GM21576 (cell line): ENCODE data around the gene CHST4.
"Not testable (repeated sequence)": the region's sequence is repeated elsewhere in the genome, so short reads cannot be mapped to it uniquely, and the experiment has no call there.

Source experiments
- ATAC-seq: cut with Tn5 transposase; IDR thresholded peaks from one replicate; pipeline ENCODE4 v1.9.1; 2021; ENCODE audit warnings: mild to moderate bottlenecking, moderate library complexity; ENCODE audit not compliant: unreplicated experiment

CHST4 gene

DNA sequence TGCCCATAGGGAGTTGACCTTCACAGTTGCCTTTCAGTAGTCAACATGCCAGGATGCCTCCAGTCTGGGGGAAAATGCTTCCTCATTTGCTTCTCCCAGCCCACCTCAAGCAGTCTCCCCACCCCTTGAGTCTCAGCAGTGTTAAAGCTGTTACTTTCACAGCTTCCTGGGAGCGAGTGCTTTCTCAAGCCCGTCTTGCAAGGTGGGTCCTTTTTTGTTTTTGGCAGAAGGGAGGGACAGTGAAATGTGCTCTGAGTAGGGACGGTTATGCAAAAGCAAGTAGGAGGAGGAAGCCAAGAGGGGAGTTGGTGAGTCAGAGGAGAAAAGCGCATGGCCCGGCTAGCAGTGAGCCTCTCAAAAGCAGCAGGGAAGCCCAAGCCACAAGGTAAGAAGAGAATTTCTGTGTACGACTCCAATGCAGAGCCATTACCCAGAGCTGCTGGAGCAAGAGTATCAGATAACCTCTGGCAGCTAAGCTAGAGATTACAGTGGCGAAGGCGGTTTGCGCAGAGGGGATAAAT lies at the start of gene CHST4:
Gene CHST4, plus strand, starts transcription at position 316 of the 521 bp plus-strand sequence. CDS start 10,252 bp downstream, outside the sequence.
- ATAC-seq = no peak

DNA sequence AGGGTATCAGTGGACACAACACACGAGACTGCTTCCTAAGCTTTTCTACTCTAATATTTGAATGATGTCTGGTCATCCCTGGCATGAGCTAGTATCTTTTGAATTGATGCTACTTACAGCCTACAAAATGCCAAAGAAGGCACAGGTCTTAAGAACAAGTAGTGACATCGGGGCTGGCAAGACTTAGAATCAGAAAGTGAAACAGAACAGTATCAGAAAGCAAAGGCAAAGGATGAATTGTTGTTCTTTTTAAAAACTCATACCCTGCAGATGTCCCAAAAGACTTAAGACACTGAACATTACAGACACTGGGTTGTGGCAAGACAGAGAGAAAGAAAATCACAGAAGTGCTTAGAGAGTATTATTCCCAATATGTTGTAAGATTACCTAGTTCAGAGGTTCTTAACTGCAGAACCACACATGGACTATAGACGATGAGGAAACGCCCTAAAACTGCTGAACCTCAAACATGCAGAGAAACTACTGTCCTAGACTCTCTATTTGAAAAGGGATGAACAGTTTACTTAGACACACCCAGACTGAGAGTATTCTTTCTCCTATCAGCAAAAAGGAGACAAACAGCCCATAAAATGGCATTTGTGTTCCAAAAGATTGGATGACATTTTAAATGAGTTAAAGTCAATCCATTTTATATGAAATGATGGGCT lies 49.6 kb upstream of the CHST4 start:
- no peak for ATAC-seq

DNA sequence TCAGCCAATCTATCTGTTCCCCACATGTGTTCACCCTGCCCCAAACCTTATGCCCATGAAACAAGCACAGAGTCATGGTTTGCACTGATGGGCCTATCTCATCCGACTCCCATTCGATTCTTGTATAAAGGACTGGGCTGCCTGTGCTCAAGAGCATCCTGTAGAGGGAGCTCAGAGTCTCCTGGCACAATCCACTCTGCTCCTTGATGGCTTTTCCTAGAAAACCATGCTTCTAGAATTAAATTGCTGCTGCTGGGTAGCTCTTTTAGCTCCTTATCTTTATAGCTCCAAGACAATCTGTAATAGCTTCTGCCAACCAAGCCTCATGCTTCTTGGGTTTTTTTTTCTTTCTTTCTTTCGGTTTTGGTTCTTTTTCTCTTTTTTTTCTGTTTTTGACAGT lies 46.8 kb upstream of the CHST4 start:
- ATAC-seq = no peak

DNA sequence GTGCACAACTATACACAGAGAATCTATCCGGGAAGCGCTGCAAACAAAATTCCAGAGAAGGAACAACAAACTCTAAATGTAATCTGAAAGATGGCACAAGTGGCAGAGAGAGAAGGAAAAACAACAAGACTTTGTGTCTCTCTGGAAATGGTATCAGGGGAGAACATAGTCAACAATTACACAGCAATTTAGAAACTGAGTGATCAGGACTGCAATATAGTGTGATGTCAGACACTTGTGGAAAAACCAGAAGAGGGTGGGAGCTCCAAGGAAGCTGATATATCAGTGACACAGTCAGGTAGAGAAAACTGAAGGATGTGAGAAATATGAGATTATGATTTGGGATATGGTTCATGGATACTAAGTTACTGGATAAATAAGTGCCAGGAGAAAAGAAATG lies 45.3 kb upstream of the CHST4 start:
- ATAC-seq = no peak

DNA sequence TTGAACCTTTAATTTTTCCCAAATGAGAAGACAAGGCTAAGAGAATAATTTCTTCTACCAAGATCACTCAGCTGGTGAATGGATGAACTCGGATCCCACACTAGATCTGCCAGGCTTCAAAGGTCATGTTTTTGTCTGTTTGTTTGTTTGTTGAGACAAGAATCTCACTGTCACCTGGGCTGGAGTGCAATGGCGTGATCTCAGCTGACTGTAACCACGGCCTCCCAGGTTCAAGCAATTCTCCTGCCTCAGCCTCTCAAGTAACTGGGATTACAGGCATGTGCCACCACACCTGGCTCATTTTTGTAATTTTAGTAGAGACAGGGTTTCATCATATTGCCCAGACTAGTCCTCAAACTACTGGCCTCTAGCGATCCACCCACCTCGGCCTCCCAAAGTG lies 43.7 kb upstream of the CHST4 start:
- no peak for ATAC-seq

DNA sequence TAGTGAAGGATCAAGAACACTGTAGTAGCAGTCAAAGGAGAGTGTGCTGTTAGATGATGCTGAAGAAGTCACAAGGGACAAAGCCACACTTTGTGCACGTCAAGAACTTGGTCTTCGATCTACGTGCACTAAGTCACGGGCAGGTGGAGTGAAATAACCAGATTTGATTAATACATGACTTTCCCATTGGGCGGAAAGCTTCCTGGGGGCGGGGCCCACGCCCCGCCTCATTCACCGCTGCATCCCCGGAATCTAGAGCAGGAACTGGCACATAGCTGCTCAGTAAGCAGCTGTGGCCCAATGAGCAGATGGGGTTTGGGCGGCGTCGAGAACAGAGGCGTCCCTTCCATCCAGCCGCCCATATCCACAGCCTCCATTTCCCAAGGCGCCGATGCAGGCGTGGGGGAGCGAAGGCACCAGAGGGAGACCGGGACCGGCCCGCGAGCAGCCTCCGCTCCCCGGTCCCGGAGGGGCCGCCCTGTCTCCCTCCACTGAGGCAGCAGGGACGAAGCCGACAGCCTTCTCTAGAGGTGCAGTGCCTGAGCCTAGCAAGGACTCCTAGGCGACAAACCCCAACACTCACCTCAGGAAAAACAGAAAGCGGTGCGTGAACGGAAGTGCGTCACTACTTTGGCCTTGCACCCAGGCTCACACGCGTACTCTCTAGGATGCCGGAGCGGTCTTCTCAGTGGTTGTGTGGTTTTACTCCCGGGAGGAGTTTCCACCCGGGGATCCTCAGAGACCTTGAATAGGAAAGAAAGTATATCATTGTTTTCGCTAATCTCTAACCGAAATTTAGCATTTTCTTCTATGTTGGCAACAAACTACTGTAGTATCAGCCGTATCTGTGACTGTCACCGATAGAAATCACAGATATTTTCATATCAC lies 42.0 kb upstream of the CHST4 start:
- ATAC-seq = peak; percentile 89

DNA sequence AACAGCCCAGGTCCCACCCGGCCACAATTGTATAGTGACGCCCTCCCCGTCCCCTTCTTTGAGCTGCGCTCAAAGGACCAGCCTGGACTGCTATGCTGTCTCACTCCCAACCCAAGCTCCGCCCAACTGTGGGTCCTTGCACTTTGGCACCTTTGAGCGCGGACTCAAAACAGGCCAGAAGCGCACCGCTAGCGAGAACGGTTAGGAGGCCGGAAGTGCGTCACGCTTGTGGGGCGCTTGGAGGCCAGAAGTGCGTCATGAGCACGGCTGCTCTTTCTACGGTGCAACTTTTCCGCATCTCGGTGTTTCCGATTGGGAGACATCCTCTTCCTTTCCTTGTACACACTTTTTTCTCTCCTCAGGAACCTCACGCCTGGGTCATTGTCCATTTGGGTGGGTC lies 37.1 kb upstream of the CHST4 start, which contains the start of gene ZNF19:
Gene ZNF19, minus strand, starts transcription at position 203 of the 400 bp plus-strand sequence. CDS start 7,210 bp downstream, outside the sequence.
- ATAC-seq = no peak

DNA sequence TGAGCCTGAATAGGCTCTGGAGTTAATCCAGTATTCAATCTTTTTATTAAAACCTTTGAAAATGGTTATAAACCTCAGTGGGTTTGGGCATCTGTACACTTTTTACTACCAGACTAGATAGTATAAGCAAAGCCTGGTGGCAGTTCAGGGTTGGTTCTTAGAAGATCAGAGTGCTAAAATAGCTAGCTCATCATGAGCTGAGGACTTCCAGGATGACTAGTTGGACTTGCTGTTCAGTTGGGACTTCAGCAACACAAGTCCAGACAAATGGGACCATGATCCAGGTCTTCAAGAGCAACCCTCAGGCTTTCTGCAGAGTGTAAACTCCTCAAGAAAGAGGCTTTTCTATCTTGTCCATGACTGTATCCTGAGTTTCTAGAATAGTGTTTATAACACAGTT lies 35.9 kb upstream of the CHST4 start:
- ATAC-seq = no peak

DNA sequence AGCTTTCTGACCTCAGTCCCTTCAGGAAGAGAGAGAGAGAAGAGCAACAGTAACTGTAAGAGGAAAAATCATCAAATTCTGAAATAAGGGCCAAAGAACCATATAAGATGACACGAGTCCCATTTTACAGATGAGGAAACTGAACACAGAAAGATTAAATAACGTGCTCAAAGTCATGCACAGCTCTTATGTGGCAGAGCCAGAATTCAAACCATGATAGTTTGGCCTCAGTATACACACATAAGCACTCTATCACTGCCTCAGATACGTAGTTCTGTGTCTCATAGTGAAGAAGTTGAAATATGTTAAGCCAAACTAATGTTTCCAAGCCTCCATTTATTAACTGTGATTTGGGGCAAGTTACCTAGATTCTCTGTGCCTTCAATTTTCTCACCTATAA lies 35.2 kb upstream of the CHST4 start:
- no peak for ATAC-seq

DNA sequence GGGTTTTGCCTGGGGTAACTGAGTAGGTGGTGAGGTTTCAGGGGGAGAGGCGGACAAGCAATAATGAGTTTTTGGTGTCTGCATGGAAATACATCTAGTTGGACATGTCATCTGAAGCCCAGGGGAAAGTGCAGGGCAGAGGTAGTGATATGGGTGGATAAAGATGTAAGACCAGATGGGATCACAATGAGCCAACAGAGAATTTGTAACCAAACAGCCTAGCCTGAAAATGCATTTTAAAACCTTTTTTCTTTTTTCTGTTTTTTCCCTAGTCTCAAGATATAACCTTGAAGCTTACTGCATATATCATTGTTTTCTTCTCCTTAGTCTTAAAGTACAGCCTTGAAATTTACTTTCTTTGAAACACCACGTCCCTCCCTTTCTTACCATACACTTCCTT lies 33.4 kb upstream of the CHST4 start:
- no peak for ATAC-seq

DNA sequence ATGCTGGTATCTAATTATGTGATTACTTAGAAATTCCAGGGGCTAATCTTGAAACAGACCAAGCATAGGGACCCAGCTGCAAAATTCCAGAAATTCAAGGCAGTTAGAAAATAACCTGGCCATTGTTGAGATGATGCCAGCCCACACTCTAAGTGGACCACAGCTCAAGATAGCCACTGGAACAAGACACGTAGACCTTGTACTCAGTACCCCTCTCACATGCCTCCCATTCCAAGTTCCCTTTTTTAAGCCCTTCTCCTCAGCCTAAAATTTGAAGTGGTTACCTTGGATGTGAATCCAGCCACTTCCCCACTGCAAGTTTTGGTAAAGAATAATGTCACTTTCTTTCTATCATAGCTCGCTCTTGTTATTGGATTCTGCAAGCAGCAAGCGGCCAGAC lies 33.0 kb upstream of the CHST4 start:
- ATAC-seq = no peak

DNA sequence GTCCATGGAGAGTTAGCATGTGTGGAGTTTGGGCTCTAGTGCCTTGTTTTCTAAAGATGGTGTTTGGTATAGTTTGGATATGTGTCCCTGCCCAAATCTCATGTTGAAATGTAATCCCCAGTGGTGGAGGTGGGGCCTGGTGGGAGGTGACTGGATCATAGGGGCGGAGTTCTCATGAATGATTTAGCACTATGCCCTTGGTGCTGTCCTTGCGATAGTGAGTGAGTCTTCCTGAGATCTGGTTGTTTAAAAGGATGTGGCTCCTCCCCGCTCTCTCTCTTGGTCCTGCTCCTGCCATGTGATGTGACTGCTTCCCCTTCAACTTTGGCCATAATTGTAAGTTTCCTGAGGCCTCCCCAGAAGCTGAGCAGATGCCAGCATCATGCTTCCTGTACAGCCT lies 28.2 kb upstream of the CHST4 start:
- no peak for ATAC-seq

DNA sequence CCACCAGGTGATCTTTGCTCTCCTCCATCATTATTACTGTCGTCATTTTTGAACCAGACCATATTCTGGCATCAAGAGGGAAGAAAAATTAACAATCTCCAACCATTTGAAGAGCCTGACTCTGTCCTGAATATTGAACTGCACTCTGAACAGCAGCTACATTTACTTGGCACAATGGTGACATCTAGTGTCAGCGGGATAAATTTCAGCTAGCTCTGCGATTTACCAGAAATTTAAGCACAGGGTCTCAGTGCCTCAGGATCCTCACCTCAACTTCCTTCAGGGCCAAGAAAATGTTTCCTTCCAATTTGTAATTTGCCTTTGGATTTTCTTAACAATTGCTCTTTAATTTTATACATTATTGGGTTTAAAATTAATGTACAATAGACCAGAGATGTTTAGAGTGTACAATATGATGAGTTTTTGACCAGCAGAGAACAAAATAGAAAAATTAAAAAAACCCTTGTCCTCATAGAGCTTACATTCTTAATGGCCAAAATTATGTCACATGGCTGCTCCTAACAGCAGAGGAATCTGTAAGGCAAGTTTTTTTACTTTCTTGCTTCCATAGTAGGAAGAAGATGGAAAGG lies 26.4 kb upstream of the CHST4 start:
- peak; percentile 53 for ATAC-seq

DNA sequence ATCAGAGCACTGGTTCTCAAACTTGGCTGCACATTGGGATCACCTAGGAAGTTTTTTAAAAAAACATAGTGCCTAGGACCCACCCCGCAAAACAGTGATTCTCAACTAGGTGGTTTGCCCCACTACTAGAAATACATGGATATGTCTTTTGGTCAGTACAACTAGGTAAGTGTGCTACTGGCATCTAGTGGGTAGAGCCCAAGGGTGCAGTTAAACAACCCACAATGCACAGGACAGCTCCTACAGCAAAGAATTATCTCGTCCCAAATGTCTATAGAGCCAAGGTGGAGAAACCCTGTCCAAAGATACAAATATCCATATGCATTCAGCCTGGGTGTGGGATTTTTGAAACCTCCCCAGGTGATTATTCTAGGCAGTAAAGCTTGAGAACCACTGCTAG lies 25.3 kb upstream of the CHST4 start:
- ATAC-seq = no peak

DNA sequence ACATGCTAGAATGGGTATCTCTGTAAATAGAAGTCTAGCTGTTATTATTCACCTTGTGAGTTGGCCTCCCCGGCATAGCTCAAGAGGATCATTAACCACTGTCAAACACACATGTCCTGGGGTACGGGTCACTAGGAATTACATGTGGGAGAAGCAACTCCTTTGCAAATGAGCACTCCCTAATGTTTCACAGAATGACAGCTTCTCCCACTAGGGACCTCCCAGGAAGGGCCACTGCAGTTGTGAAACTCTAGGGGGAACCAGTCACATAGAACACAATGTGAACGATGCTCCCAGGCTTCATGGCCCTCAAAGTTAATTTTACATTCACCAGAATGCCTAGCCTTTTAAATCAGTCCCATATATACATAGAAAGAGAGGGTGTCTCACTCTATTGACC lies 24.7 kb upstream of the CHST4 start:
- ATAC-seq = no peak

DNA sequence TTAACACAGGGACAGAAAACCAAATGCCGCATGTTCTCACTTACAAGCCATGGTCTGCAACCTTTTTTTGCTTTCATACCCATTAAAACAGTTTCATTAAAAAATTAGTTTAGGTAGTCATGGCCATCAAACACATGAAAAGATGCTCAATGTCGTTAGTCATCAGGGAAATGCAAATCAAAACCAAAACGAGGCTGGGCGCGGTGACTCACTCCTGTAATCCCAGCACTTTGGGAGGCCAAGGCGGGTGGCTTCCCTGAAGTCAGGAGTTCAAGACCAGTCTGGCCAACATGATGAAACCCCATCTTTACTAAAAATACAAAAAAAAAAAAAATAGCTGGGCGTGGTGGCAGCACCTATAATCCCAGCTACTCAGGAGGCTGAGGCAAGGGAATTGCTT lies 22.2 kb upstream of the CHST4 start:
- not testable (repeated sequence) for ATAC-seq

DNA sequence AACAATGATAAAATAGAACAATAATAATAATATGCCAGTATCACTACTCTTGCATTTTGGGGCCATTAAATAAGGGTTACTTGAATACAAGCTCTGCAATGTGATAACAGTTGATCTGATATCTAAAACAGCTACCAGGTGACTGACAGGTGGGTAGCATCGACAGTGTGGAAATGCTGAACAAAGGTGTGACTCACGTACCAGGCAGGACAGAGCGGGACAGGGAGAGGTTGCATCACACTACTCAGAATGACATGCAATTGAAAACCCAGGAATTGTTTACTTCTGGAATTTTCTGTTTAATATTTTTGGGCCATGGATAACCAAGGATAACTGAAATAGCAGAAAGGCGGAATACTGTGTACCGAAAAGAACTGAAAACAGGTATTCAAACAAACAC lies 21.3 kb upstream of the CHST4 start:
- ATAC-seq = no peak

DNA sequence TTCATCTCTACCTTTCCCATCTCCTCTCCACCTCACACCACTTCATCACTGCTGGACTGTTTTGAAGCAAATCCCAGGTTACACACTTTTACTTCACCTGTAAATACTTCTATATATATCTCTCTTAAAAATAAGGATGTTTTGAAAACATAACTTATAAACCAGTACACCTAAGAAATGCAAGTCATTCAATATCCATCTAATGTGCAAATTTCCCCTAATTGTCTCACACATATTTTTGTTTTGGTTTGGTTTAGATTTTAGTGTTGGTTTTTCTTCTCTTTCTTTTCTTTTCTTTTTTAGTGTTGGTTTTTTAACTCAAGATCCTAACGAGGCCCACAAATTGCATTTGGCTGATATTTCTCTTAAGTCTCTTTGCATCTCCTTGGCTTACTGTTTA lies 19.2 kb upstream of the CHST4 start:
- no peak for ATAC-seq

DNA sequence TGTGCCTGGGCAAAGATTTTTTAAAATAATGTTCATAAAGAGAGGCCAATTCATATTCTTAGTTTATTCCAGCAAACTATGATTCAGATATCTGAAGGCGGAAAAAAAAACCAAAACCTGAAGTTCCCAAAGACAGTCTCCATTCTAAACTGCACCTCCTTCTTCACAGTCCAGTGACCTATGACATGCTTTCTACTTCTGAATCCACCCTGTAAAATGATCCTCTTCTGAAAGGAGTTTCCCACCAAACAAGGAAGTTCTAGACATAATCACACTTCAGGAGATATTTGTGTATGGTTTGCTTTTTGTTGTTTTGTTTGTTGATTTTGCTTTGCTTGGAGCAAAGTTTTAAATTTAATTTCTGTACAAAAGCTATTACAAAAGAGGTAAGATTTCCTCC lies 12.9 kb upstream of the CHST4 start:
- no peak for ATAC-seq

DNA sequence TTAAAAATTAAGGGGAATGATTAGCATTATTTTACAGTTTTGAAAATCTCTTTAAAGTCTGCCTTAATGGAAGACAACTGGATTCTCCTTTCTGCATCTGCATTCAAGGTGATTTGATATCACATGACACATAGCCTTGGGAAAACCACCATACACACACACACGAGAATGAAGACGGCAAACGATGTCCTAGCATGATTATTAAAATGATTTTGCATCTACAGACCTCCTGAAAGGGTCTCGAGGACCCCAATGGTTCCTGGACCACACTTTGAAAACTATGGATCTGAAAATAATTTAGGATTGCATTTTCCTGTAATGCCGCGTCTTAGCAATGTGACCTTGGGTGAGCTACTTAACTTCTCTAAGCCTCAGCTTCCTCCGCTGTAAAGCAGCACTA lies 11.8 kb upstream of the CHST4 start:
- ATAC-seq = no peak

DNA sequence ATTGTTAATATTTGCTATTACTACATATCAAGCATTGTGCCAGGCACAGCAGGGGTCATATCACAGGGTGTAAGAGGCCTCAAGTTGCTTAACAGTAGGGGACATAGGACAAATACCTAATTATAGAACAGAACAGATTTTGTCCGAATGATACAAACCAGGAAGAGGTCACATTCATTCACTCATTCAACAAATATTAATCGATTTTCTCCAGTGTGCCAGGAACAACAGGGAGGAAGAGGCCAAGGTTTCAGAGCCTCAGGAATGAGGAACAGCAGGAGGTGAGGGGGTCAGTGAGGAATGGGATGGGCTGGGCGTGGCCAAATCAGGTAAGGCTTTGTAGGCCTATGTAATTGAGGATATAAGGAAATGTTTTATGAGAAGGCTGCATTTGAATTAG lies 11.2 kb upstream of the CHST4 start:
- no peak for ATAC-seq

DNA sequence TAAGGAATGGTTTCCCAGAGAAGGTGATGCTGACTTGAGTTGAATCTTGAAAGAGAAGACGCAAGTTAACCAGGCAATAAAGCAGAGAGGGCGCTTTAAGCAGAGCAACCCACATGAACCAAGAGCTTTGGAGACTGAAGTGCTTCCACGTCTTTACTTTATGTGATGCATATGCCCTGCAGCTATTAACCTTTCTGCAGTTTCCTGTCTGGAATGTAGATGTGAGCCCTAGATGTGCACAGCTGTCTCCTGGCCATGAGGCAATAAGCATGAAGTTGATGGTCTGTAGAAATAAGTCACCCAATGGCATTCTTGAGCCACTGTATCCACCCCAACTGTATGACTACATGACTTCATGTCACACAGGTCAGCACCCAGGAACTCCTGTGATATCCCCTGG lies 5.7 kb upstream of the CHST4 start:
- no peak for ATAC-seq
